WI38 (cell line): ENCODE data around the gene CRY1.

ENCODE experiments used
- H3K4me3 ChIP-seq: 2 replicates; pipeline ENCODE4 v1.5.1; 2011; ENCODE audit warnings: low read depth, mild to moderate bottlenecking, control low read depth, low read length
- TF ChIP-seq, protein P1 (sequence below): IDR thresholded peaks from 2 replicates; pipeline ENCODE4 v1.5.1; 2012; ENCODE audit warnings: low read depth, mild to moderate bottlenecking, control low read depth, low read length

The CRY1 gene

DNA sequence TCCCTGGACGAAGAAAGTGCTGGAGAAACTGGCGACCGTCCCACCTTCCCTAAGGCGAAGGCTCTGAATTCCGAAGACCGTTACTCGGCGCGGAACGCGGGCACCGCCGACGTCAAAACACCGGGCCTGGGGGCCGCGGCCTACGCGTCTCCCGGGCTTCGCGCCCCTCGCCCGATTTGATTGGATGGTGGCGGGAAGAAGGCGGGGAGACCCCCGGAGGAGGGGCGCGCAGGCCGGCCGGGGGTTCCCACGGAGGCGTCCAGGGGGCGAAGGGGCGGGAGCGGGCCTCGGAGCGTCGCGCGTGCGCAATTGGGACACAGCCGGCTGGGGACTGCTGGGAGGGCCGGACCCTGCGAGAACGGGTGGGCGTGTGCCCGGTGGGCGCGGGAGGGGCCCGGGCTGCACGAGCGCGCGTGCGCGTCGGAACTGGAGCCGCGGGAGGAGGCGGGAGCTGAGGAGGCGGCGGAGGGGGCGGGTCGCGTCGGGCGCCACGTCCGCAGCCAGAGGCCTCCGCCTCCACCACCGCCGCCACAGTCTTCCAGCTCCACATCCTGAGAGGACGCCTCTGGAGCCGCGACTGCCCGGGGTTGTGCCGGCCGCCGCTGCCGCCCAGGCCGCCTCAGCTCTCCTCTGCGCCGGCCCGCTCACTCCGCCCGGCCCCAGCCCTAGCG lies 137.8 kb downstream of the CRY1 start, which contains the start of gene TMEM263:
Gene TMEM263 (plus strand): TSS at position 531 of the 671 bp plus-strand sequence. CDS start 11,210 bp downstream, outside the sequence.
- TF ChIP-seq, protein P1, sequence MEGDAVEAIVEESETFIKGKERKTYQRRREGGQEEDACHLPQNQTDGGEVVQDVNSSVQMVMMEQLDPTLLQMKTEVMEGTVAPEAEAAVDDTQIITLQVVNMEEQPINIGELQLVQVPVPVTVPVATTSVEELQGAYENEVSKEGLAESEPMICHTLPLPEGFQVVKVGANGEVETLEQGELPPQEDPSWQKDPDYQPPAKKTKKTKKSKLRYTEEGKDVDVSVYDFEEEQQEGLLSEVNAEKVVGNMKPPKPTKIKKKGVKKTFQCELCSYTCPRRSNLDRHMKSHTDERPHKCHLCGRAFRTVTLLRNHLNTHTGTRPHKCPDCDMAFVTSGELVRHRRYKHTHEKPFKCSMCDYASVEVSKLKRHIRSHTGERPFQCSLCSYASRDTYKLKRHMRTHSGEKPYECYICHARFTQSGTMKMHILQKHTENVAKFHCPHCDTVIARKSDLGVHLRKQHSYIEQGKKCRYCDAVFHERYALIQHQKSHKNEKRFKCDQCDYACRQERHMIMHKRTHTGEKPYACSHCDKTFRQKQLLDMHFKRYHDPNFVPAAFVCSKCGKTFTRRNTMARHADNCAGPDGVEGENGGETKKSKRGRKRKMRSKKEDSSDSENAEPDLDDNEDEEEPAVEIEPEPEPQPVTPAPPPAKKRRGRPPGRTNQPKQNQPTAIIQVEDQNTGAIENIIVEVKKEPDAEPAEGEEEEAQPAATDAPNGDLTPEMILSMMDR = no peak
- H3K4me3 ChIP-seq = peak within 1 kb of the TSS; percentile 97

DNA sequence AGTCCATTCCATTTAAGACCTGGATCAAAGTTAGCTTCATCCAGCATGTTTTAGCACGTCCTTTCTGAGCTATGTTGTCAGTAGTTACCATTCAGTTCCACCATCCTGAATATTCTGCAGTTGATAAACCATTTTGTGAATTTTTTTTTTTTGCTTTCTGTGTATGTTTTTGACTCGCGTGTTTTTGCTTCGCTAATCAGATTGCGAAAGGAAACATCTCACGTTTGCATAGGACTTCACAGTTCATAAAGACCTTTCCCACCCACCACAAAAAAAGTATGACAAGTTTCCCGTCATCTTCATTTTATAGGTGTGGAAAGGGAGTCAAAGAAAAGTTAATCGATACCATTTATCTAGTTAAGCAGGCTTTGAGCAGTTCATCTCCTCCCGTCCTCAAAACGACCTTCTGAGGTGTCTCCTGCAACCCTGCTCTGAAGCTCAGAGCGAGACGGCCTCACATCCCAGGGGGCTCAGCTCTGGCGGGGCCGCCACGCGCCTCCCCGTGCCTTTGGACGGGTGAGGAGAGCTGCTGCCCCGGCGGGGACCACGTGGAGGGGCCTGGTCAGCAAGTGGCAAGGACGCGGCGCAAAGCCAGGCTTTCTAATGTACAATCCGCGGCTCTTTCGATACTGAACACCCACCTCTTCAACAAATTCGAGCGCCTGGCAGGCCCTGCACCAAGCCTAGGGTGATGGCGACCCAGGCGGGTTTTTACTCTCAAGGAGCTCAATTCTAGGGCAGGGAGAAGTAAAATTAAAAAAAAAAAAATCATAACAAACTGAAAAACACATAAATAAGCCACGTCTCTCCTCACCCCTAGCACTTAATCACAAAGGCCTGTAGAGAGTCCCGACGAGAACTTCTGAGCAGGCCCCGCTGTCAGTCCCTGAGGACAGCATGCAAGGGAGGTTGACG lies 138.6 kb downstream of the CRY1 start:
- H3K4me3 ChIP-seq = peak overlapping the region; percentile 97
- TF ChIP-seq, protein P1 = no peak

DNA sequence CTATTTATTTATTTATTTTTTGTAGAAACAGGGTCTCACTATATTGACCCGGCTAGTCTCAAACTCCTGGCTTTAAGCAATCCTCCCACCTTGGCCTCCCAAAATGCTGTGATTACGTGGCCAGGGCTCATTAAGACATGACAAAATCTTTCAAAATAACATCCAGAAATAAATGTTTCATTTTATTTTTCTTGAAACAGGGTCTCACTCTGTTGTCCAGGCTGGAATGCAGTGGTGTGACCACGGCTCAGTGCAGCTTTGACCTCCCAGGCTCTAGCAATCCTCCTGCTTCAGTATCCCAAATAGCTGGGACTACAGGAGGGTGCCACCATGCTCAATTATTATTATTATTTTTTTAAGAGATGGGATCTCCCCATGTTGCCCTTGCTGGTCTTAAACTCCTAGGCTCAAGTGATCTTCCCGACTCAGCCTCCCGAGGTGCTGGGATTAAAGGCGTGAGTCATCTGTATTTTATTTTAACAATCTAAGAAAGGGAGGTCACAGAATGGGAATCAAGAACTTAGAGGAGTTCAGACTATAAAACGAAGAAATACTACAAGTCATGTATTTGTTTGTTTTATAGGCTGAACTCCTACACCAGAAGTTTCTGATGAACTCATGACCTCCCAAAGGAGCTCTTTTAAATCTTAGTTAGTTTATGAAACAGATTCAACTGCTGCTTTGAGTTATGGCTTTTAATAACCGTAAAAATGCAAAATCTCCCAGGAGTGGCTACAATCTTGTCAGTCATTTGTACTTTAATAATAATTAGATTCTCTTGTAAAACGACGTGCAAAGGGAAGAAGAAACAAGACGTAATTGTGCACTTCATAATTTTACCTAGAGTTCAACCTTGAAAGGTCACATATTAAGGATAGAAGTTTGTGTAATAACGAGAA lies 139.7 kb downstream of the CRY1 start:
- TF ChIP-seq, protein P1 = no peak
- H3K4me3 ChIP-seq = no peak overlapping the region

DNA sequence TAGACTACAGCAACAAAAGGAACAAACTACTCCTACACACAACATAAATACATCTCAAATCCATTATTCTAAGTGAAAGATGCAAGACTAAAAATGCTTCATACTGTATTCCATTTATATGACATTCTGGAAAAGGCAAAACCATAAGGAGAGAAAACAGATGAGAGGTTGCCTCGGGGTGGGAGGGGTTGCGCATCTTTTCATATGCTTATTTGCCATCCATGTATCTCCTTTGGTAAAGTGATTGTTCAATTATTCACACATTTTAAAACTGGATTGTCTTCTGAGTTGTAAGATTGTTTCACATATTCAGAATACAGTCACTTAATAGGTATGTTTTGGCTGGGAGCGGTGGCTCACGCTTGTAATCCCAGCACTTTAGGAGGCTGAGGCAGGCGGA lies 142.8 kb downstream of the CRY1 start:
- TF ChIP-seq, protein P1 = no peak

DNA sequence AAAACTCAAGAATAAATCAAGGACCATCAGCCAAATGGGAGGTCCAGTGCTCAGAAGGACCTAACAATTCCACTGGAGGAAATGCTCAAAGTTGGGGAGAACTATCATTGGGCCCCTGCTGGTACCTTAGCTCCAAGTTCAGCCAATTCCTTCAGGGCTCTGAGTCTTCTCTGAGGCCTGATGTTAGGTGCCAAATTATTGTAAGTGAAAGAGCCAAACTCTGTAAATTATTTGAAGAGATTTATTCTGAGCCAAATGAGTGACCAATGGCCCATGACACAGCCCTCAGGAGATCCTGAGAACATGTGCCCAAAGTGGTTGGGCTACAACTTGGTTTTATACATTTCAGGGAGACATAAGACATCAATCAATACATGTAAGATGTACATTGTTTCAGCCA lies 145.9 kb downstream of the CRY1 start:
- TF ChIP-seq, protein P1 = no peak
- no peak overlapping the region for H3K4me3 ChIP-seq

More for the DNA sequence above, 142.8 kb downstream of the CRY1 start:
- no peak overlapping the region for H3K4me3 ChIP-seq

DNA sequence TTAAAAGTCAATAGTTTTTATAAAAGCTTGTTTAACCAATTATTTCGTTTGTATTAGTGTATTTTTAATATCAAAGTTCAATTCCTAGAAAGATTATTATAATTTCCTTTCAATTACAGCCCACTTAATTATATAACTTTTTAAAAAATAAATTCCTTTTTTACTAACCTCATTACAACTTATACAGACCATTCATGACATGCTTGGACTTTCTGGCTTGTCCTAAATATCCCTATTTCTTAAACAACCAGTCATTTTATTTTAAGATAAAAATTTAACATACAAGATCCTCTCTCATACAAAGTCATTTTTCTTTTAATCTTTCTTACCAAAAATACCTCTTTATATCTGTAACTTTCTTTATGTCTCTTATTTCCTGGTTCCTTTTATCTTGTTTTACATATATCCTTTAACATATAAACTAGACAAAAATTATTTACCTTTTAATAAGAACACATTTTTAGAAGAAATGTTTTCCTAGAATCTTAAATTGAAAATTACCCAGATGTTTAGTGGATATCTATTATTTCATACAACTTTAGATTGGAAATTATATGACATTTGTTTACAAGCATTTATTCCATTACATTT lies 148.0 kb downstream of the CRY1 start:
- TF ChIP-seq, protein P1 = no peak
- no peak overlapping the region for H3K4me3 ChIP-seq
